ENCODE results near the gene FAM89B.

Gene FAM89B

DNA sequence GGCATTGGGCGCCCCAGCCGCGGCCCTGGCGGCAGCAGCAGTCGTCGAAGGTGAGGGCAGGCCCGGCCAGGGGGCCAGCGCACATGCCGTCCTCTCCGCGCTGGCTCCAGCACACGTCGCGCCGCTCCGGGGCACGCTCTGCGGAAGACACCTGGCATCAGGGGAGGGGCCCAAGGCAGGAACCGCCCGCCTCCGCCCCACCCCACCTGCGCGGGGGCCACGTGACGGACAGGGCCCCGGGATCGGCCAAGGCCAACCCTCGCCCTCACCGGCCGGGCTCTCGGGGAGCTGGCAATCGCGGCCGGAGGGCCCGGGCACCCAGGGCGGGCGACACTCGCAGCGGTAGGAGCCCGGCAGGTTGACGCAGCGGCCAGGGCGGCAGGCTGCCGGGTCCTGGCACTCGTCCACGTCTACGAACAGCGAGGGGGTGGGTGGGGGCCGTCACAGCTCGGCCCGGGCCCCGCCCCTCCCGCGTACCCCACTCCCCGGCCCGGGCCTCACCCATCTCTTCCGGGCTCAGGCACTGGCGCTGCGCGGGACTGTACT lies 32.5 kb upstream of the FAM89B start:
- peak in 1 of 5 donors; percentile 77 for DNase-seq

DNA sequence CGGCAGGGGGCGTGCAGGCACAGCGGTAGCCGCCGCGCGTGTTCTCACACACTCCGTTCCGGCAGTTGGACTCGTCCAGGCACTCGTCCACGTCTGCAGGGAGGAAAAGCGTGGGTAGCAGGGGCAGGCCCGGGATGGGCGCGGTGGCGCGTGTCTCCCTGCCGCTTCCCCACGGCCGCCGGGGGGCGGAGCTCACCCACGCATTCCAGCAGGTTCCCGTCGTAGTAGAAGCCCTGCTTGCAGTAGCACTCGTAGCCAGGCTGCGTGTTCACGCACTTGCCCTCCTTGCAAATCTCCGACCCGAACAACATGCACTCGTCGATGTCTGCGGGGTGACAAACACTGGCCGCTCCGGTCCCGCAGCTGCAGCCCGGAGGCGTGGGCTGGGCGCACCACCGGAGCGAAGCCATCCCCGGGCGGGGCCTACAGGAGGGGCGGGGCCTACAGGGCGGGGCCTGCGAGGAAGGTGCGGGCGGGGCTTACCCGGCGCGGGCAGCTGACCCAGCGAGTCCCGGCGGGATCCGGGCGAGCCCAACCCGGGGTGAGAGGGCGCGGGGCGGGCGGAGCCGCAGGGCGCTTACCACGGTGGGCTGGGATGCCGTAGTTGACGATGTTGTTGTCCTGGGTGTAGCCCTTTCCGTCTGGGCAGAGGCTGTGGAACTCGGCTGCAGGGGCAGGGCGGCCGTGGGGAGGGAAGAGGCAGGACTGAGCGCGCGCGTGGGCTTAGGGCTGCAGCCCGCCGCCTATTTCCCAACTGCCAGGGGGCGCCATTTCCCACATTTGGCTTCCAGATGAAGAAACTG lies 31.8 kb upstream of the FAM89B start:
- DNase-seq: peak; percentile 73 to 90 (median 85)

DNA sequence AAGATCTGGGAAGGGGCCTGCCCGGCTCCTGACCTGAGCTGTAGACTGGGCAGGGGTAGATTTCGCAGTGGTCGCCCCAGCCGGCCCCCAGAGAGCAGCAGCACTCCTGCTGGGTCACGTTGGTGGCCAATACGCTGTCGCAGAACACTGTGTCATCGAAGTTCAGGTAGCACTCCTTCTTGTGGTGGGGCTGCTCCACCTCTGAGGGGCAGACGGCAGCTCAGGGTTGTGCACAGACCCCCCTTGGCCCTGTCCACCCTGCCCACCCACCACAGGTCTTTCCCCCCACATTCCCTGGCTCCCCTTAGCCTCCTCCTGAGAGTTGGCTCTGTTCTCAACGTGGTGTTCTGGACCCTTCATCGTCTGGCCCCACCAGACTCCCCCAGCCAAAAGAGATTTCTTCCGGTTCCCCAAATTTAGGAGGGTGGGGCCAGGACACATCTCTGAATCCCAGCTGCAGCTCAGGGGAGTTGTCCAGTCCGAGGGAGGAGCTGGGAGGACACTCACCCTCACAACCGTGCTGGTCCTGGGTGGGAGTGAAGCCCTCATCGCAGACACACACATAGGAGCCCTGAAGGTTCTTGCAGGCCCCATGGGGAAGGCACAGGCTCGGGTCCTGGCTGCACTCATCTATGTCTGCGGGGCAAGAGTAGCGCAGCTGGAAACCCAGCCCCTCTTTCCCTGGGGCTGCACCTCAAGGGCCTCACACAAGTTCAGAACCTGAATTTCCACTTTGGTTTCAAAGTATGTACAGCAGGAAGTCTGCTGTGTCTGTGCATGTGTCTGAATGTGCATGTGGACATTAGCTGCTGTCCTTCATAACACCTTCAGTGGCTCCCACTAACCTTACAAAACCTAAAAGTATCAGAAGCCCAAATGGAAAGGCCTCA lies 31.0 kb upstream of the FAM89B start:
- no peak for DNase-seq

DNA sequence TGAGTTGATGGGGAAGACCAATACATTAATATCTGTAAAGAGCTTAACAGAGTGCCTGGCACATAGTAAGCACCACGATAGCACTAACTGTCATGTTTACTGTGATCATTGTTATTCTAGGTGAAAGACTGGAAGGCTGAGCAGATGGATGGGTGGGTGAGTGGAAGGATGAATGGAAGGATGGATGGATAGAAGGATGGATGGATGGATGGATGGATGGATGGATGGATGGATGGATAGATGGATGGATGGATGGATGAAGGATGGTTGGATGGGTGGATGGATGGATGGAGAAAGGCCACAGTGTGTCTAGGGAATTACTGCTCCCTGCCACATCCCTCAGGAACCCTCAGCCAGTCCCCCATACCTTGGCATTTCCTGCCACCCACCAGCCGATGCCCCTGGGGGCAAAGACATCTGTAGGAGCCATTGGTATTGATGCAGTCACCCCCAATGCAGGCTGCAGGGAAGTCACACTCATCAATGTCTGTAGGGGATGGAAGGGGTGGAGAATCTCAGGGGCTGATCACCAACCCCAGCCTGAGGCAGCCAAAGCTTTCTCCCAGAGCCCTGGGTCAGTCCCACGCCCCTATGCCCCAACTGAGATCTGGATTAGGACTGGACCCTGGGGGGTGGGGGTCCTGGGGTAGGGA lies 29.5 kb upstream of the FAM89B start:
- DNase-seq: no peak

DNA sequence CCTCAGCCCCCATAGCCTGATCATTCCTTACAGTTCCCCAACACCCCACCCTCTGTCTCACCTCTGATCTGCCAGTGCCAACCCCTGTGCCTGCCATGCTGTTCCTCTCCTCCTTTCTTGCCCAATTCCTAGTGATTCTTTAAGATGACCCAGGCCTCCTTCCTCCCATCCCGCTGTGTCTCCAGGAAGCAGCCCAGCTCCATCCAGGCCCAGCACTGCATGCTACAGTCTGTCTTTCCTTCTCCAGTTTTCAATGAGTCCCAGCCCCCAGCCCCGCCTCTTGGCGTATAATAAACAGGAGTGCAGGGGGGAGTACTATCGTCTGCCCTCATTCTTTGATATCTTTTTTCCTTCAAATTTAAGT lies 26.5 kb upstream of the FAM89B start:
- no peak for DNase-seq

DNA sequence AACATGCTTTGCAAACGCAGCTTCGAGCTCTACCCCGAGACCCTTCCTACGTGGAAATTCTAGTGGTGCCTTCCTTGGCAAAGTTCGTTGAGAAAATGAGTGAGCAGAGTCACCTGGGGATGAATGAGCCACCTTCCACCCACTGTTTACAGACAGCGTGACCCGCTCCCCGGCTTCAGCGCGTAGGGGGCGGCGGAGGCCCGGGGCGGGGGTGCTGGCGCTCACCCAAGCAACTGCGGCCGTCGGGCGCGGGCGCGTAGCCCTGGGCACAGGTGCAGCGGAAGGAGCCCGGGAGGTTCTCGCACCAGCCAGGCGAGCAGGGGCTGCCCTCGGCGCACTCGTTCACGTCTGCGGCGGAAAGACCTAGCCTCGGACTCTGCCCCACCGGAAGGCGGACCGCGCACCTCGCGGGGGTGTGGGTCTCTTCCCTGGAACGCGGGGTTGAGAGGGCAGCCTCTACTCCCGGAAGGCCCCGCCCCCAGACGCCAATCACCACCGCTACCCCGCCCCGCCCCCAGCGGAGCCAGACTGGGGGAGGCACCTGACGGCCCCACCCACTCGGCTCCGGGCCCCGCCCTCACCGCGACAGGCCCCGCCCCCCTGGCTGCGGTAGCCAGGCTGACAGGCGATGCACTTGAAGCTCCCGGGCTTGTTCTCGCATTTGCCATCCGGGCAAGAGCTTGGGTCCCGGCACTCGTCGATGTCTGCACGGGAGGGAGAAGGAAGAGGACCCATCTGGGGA lies 25.9 kb upstream of the FAM89B start:
- DNase-seq: peak; percentile 94 to 99 (median 97)

DNA sequence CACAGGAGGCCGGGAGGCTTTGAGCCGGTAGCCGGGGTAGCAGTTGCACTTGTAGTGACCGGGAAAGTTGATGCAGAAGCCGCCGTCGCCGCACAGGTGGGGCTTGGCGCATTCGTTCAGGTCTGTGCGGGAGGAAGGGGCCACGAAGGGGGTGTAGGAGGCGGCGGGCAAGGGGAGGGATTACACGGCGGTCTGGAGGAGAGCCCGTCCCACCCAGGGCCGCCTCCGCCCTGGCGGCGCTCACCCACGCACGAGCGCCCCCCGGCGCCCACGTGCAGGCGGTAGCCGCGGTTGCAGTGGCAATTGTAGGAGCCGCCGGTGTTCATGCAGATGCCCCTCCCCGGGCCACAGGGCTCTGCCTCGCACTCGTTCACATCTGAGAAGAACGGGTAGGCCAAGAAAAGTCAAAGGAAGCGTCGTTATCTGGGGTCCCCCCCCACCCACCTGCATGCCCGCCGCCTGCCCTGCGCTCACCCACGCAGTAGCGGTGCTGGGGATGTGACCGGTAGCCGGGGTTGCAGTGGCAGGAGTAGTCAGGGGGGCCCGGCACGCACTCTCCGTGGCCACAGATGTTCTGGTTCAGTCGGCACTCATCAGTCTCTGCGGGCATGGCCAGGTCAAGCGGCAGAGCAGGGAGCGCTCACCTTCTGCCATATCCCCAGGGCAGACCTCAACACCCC lies 24.8 kb upstream of the FAM89B start:
- peak in 2 of 5 donors; percentile 27 to 54 for DNase-seq

DNA sequence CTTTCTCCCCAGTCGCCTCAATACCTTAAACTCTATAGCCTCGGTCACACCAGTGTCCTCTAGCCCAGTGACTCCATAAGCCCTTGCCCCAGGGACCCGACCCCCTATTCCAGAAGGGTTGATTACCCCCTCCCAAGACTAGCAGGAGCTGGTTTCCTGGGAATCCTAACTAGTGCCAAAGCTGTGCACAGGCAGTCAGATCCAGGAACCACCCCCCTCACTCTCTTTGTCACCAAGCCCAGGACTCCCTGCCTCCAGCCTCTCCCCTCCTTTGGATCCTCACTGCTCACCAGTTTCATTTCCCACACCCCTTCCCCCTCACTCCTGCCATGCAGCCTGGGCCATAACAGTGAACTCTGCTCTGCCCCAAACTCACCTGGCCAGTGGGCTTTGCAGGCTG lies 23.9 kb upstream of the FAM89B start:
- DNase-seq: no peak

DNA sequence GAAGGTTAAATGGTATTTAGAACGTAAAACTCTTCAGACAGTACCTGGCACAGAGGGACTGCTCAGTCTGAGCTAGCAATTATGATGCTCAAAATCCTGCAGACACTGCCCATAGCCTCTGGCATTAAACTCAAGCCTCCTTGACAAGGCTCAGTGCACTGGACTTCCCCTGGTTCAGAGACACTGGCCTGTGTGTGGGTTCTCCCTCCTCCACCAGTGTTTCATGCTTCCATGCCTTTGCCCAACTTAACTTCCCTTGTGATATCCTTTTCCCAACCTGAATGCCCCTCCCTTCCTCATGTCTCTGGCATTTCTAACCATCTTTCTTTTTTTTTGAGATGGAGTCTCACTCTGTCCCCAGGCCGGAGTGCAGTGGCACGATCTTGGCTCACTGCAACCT lies 23.2 kb upstream of the FAM89B start:
- DNase-seq: no peak

DNA sequence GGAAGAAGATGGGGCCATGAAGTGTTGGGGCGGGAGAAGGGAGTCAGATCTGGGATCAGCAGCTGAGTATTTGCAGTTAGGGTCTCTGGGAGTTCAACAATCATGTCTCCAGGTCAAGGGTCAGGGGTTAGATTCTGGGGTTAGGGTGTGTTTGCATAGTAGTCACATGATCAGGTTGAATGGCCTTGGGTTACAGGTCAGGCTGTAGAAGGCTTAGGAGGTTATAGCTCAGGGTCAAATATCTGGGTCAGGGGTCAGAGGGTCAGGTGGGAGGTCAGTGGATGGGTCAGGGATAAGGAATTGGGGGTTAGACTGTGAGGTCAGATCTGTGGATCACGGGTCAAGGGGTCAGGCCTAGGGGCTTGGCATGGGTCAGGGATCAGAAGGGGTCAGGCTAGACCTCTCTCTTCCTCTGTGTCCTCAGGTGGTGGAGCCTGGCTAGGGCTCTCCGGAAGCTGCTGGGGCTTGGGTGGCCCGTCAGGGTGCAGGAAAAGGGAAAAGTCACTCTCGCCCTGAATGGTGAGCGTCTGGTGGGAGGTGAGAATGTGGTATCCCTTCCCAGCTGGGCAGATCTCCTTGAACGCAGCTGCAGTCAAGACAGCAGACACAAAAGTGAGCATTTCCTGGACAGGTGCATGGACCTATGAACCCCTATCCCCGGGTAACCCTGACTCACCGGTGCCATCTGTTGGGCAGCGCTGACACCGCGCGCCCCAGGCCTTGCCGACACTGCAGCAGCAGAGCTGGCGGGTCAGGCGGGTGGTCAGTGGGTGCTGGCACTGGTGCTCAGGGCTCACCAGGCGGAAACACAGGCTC lies 20.6 kb upstream of the FAM89B start:
- DNase-seq: peak in 4 of 5 donors; percentile 41 to 72 (median 55)

DNA sequence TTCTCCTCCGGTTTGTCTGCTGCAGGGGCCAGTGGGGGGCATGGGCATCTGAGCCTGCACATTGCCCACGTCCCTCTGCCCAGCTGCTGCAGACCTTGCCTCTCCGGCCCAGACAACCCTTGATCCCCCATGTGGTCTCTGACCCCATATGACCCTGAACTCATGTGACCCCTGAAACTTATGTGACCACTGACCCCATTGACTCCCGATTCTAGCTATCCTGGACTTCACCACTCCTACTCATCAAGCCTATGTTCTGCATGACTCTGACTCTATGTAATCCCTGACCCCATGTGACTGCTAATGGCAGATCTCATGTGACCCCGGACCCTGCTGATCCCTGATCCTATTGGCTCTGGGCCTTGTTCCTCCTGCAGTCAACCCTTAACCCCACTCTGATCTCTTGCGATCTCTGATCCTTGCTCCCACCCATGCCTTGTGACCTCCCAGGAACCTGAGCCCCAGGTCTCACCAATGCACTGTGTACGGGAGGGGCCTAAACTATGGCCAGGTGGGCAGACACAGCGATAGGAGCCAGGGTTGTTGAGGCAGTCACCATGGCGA lies 19.9 kb upstream of the FAM89B start:
- no peak for DNase-seq

DNA sequence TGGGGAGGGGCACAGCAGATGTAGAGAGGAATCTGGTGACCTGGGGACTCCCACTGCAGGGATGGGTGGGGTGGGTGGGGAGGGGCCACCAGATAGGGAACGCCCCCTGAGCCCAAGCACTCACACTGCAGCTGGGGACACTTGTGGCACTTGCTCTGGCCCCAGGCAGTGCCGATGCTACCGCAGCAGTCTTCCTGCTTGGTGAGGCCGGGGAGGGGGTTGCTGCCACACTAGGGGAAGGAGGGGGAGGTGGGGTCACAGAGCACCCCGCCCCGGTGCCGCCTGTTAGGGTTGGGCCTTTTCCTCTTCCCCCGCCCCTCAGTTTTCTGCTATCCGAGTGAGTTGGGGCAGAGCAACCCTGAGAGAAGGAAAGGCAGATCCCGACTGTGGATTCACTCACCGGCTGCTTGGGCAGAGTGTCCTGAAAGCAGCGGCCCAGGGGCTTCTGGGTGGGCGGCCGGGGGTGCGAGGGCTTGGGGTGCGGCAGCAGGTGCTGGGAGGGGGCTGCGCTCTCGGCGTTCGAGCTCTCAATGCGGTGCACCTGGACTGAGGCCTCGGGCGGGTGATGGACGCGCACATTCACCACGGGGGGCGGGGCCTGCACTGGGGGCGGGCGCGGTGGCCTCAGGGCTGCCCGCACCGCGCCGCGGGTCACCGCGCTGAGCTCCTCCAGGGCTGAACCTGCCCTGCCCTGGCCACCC lies 18.9 kb upstream of the FAM89B start:
- DNase-seq: peak; percentile 44 to 88 (median 75)

DNA sequence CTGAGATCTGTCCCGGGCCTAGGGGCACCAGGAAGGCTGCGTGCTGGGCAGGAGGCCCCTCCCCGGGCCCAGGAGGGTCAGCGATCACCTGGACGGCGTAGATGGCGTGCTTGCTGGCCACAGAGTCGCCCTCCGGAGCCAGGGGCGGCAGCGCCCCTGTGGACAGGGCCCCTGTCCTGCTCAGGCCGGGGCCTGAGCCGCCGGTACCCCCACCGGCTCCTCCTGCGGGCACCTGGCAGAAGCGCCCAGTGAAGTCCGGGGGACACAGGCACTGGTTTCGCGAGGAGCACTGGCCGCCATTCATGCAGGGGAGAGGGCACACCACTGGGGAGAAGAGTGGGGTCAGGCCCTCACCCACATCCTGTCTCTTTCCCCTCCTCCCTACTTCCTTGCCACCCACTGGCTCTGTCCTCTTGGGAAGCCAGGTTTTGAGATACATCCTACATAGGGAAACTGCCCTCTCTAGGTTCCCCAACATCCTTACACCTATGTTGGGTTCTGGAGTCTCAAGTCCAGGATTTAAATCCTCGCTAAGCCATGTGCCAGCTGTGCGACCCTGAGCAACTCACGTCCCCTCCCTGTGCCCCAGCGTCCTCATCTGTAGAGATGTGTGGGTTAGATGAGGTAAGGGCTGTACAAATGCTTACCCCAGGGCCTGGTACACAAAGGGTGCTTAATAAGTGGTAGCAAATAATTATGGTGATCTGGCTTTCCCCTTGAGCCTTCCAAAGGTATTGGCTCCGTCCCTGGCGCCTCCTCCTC lies 18.1 kb upstream of the FAM89B start:
- DNase-seq: no peak

DNA sequence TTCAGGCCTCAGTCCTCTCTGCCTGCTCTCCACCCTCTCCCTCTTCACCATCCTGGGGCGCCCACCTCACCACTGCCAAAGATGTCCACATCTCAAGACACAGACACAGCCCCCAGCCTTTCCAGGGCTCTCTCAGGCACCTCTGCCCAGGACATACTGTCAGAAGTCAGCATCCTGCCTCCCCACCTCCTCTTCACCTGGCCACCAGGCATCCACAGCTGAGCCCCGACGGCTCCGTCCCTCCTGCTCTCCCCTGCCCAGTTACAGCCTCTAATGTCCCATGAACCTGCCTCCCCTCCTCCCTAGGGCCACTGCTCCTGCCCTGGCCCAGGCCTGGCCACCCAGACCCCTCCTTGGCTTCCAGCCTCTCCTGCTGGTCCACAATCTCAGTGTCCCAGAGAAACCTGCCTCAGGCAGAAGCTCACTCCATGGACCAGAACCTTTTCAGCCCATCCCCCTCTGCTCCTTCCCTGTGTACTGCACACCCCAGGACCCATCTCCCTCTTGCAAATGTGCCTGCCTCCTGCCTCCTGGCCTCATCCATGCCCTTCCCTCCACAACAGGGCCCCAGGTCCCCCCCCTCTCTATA lies 17.4 kb upstream of the FAM89B start:
- no peak for DNase-seq

DNA sequence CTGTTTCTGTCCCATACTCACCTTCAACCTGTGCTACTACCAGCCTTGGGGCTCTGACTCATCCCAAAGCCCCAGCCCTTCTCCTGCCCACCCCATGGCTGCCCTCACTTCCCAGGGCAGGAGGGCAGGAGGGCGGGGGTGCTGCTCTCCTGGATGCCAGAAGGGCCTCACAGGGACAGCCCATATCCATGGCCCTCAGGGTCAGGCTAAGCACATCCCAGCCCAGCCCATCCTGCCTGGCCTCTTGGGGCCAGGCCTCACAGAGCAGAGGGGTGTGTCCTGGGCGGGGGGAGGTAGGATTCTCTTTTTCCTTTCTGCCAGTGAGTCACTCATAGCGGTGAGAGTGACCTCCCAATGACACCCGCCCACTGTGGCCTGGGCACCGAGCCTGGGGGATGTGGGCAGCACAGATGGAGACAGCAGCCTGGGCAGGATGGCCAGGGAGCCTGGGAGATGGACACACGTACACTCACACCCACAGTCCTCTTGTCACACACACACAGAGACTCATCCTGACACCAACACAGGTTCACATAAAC lies 16.6 kb upstream of the FAM89B start:
- DNase-seq: no peak

DNA sequence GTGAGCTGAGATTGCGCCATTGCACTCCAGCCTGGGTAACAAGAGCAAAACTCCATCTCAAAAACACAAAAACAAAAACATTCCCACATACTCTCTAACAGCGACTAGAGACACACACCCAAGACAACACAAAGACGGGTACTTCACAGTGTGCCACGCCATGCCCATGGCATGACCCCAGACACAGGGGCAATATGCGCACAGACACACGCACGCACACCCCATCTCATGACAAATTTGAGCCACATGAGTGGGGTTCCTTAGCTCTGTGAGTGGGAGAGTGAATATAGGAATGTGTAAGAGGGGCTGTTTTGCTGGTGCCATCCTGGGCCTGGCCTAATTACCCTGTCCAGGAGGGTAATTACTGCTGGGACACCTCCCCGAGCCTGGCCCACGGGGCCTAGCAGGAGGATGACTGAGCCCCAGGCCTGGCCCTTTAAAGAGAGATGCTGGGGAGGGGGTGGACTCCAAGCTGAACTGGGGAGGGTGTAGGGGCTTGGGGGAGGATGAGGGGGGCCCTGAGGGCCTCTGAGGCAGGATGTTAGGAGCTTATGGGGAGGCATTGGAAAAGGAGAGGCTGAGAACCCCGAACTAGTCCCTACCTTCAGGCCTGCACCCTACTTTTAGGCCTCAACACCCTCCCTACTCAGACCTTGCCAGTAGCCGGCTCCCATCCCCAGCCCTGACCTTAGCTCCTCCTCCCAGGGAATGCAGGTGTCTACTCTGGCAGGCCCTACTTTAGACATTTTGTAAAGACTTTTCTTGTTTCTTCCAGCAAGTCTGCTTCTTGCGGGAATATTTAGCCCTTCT lies 15.7 kb upstream of the FAM89B start:
- no peak for DNase-seq

DNA sequence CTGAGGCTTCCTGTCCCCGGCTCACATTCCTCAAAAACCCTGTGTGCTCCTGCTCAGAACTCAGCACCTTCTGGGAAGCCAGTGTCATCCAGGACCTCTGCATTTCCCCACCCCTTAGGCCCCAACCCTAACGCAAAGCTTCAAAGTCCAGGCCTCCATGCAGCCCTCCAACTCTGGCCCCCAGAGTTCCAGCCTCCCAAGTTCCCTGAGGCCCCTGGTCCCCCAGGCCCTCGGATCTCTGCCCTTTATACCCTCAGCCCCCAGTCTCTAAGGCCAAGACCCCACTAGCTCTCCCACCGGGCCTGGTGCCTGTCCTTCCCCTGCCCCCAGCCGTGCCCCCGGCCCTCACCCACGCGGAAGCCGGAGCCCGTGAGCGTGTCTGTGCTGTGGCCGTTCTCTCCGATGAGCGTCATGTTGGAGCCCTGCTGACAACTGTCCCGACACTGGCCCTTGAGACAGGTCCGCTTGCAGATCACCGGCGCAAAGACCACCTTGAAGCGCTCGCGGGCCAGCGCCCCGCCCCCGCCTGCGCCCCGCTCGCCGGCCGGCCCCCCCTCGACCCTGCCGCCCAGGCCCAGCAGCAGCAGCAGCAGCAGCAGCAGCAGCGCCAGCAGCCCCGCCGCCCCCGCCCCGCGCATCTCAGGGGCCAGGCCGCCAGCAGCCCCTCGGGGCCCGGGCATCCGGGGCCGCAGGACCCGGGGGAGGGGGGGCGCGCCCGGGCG lies 14.9 kb upstream of the FAM89B start:
- peak in 1 of 5 donors; percentile 19 for DNase-seq

Data from T-helper 1 cell (primary cell).